ENCODE measurements around the gene NES.

NES gene

DNA sequence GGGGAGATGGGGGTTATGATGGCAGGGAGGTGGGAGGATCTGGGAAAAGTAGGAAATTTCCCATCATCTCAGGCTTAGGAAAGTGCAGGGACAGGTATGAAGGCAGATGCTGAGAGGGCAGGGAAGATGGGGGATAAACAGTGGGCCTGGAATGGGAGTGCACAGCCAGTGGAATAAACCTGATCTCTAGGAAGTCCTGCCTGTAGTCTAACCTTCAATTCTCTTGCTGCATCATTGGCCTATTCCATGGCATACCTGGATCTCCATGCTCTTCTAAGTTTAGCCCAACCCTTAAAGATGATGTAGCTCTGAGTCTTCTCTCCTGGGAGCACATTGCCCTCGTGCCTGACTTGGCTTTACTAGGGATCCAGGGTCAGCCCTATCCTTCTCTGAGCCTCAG is 32.6 kb downstream of the NES start:
- DNase-seq (ENCODE audit: low read depth in 1 of 2, low spot score in 1 of 2): no peak
- TF ChIP-seq, protein P1, sequence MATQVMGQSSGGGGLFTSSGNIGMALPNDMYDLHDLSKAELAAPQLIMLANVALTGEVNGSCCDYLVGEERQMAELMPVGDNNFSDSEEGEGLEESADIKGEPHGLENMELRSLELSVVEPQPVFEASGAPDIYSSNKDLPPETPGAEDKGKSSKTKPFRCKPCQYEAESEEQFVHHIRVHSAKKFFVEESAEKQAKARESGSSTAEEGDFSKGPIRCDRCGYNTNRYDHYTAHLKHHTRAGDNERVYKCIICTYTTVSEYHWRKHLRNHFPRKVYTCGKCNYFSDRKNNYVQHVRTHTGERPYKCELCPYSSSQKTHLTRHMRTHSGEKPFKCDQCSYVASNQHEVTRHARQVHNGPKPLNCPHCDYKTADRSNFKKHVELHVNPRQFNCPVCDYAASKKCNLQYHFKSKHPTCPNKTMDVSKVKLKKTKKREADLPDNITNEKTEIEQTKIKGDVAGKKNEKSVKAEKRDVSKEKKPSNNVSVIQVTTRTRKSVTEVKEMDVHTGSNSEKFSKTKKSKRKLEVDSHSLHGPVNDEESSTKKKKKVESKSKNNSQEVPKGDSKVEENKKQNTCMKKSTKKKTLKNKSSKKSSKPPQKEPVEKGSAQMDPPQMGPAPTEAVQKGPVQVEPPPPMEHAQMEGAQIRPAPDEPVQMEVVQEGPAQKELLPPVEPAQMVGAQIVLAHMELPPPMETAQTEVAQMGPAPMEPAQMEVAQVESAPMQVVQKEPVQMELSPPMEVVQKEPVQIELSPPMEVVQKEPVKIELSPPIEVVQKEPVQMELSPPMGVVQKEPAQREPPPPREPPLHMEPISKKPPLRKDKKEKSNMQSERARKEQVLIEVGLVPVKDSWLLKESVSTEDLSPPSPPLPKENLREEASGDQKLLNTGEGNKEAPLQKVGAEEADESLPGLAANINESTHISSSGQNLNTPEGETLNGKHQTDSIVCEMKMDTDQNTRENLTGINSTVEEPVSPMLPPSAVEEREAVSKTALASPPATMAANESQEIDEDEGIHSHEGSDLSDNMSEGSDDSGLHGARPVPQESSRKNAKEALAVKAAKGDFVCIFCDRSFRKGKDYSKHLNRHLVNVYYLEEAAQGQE (IDR thresholded peaks at IDR 0.05; ENCODE audit: insufficient replicate concordance, low read depth): no peak
- TF ChIP-seq SPI1 (IDR thresholded peaks at IDR 0.05; ENCODE audit: borderline replicate concordance, low read depth) (no peak), POLR2AphosphoS5 (IDR thresholded peaks at IDR 0.05; ENCODE audit: low read depth) (no peak), GABPA (IDR thresholded peaks at IDR 0.05; ENCODE audit: low read depth) (no peak)
- TF ChIP-seq, protein P2, sequence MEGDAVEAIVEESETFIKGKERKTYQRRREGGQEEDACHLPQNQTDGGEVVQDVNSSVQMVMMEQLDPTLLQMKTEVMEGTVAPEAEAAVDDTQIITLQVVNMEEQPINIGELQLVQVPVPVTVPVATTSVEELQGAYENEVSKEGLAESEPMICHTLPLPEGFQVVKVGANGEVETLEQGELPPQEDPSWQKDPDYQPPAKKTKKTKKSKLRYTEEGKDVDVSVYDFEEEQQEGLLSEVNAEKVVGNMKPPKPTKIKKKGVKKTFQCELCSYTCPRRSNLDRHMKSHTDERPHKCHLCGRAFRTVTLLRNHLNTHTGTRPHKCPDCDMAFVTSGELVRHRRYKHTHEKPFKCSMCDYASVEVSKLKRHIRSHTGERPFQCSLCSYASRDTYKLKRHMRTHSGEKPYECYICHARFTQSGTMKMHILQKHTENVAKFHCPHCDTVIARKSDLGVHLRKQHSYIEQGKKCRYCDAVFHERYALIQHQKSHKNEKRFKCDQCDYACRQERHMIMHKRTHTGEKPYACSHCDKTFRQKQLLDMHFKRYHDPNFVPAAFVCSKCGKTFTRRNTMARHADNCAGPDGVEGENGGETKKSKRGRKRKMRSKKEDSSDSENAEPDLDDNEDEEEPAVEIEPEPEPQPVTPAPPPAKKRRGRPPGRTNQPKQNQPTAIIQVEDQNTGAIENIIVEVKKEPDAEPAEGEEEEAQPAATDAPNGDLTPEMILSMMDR (IDR thresholded peaks at IDR 0.05; ENCODE audit: insufficient read depth, low read length): no peak
- Histone ChIP-seq H3K4me3 (replicated peaks; ENCODE audit: insufficient read depth, low read length) (no peak overlapping the region), H3K27me3 (ENCODE audit: insufficient read depth, poor library complexity, severe bottlenecking) (peaks cover 46% of the 10 kb centered on the region), H3K27ac (replicated peaks) (no peak overlapping the region)

DNA sequence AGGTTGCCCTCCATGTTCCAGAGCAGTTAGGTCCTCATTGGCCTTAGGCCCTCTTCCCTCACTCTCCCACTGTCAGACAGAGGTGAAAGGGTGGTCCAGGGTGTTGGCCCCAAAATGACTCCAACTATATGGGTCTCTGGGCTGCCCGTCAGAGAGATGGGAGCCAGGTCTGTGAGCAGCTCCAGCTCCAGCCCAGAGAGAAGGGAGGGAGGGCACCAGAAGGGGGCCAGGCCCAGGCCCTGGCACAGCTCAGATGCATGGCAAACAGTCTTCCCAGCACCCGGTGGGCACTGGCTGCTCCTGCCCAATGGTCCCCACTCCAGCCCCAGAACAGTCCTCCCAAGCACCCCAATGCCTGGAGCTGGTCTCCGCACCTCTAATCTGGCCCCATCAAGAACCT is 33.1 kb downstream of the NES start:
- no peak for DNase-seq (ENCODE audit: low read depth in 1 of 2, low spot score in 1 of 2)
- H3K27me3 ChIP-seq (ENCODE audit: insufficient read depth, poor library complexity, severe bottlenecking): peaks cover 51% of the 10 kb centered on the region
- H3K27ac ChIP-seq (replicated peaks): no peak overlapping the region
- no peak overlapping the region for H3K4me3 ChIP-seq (replicated peaks; ENCODE audit: insufficient read depth, low read length)
- TF ChIP-seq SPI1 (IDR thresholded peaks at IDR 0.05; ENCODE audit: borderline replicate concordance, low read depth) (no peak), POLR2AphosphoS5 (IDR thresholded peaks at IDR 0.05; ENCODE audit: low read depth) (no peak), GABPA (IDR thresholded peaks at IDR 0.05; ENCODE audit: low read depth) (no peak)
- TF ChIP-seq, protein P2 (IDR thresholded peaks at IDR 0.05; ENCODE audit: insufficient read depth, low read length): no peak
- TF ChIP-seq, protein P1 (IDR thresholded peaks at IDR 0.05; ENCODE audit: insufficient replicate concordance, low read depth): no peak

DNA sequence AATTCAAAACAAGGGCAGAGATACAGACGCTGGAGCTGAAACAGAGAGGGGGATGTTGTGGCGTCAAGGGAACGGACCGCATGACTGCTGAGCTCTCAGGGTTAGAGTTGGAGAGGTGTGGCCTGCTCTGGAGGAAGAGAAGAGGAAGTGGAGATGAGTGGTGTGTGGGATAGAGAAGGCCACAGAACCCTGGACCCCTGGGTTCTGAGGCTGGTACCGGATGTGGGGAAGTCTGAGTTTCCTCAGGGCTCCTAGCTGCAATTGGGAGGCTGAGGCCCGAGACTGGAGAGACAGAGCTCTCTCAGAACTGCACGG is 33.5 kb downstream of the NES start:
- peak in 1 of 2 experiments; percentile 63 for DNase-seq (ENCODE audit: low read depth in 1 of 2, low spot score in 1 of 2)
- Histone ChIP-seq H3K27ac (replicated peaks) (no peak overlapping the region), H3K4me3 (replicated peaks; ENCODE audit: insufficient read depth, low read length) (no peak overlapping the region), H3K27me3 (ENCODE audit: insufficient read depth, poor library complexity, severe bottlenecking) (peaks cover 51% of the 10 kb centered on the region)
- TF ChIP-seq, protein P1 (IDR thresholded peaks at IDR 0.05; ENCODE audit: insufficient replicate concordance, low read depth): no peak
- peak; percentile 85 for TF ChIP-seq SPI1 (IDR thresholded peaks at IDR 0.05; ENCODE audit: borderline replicate concordance, low read depth)
- TF ChIP-seq GABPA (IDR thresholded peaks at IDR 0.05; ENCODE audit: low read depth): peak; percentile 33
